ENCODE measurements around the gene TSC22D1. TPM values are rescaled to one million over a fixed set of nuclear protein-coding genes. Genes with fewer than 3 reads are reported as not detected.
A peak's percentile ranks its signal among the peaks of the same experiment; 100 is the strongest.
"Not testable (repeated sequence)": the region's sequence is repeated elsewhere in the genome, so short reads cannot be mapped to it uniquely, and the experiment has no call there.

Gene TSC22D1
- polyA plus RNA-seq, 1 donor from 2014 or later, result 4.0 TPM

DNA sequence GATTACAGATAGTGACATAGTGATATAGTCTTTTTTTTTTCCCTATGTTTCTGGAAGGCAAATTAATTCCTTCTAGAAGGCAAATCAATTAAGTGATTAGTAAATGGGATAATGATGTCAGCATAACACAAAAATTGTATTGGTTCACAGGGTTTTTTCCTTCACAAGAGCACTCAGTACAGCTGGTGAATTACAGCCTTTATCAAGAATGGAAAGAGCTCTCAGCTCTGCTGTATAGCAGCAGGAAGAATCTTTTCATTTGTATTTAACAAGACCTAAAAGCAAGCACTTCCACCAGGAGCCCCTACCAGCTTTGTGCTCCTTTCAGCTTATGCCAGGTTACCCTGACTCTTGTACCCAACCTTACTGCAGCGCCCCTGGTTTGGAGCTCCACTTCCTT is 111.7 kb downstream of the TSC22D1 start:
- no peaks in the 10 kb centered on the region for H3K27me3 Mint-ChIP-seq

GRCh38 chr13:44463759-44464158 is 112.4 kb downstream of the TSC22D1 start:
- Mint-ChIP-seq H3K4me1 (no peaks in the 10 kb centered on the region), H3K27me3 (no peaks in the 10 kb centered on the region), H3K4me3 (no peak overlapping the region), H3K9me3 (peaks cover 0 to 1% (median 0%) of the 10 kb centered on the region in 3 donors), H3K27ac (no peak overlapping the region), H3K36me3 (peaks cover 3% of the 10 kb centered on the region)

More for the DNA sequence above, 111.7 kb downstream of the TSC22D1 start:
- H3K36me3 Mint-ChIP-seq, result peaks cover 3% of the 10 kb centered on the region
- H3K4me1 Mint-ChIP-seq, result peaks cover 0 to 3% (median 0%) of the 10 kb centered on the region in 3 donors
- no peak overlapping the region for H3K4me3 Mint-ChIP-seq
- H3K27ac Mint-ChIP-seq, result no peak overlapping the region
- peaks cover 0 to 1% (median 0%) of the 10 kb centered on the region in 3 donors for H3K9me3 Mint-ChIP-seq

GRCh38 chr13:44459674-44460073 is 116.5 kb downstream of the TSC22D1 start:
- Mint-ChIP-seq H3K27me3 (no peaks in the 10 kb centered on the region), H3K27ac (no peak overlapping the region)

DNA sequence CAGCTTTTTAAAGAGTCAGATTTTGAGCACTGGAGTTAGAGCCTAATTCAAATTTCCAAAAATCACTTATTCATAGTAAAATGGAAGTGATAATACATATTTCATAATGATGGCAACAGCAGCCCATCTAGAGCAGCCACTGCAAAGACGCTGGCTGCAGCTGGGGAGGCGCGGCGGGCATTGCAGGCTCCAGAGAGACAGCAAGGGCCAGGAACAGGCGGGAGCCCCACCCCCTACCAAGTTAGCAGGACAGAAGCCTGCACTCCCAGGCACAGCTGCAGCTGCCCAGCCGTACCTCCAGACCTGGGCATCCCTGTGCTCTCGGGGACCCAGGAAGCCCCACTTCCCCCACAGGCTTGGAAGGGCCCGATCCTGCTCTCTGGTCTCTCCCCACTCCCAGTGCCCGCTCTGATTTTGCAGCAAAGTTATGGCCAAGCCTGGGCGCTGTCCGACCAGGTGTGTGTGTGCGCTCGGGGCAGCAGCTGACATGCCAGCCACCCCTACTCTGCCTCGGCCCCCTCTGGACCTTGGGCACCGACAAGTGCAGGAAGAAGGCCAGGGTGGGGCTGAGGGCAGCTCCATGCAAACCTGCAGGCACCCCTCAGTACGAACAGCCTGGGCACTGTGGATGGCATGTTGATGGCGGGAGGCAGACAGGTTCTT is 117.7 kb downstream of the TSC22D1 start:
- H3K4me1 Mint-ChIP-seq, result peaks cover 0 to 4% (median 0%) of the 10 kb centered on the region in 3 donors
- H3K36me3 Mint-ChIP-seq, result peaks cover 2% of the 10 kb centered on the region
- H3K9me3 Mint-ChIP-seq, result peaks cover 0 to 4% (median 0%) of the 10 kb centered on the region in 3 donors
- H3K27ac Mint-ChIP-seq, result no peak overlapping the region
- H3K4me3 Mint-ChIP-seq, result no peak overlapping the region
- no peaks in the 10 kb centered on the region for H3K27me3 Mint-ChIP-seq

More at GRCh38 chr13:44459674-44460073, 116.5 kb downstream of the TSC22D1 start:
- Mint-ChIP-seq H3K4me1 (peaks cover 0 to 4% (median 0%) of the 10 kb centered on the region in 3 donors), H3K4me3 (no peak overlapping the region), H3K9me3 (peaks cover 0 to 4% (median 0%) of the 10 kb centered on the region in 3 donors), H3K36me3 (peaks cover 5% of the 10 kb centered on the region)

GRCh38 chr13:44456212-44456611 is 119.9 kb downstream of the TSC22D1 start:
- H3K9me3 Mint-ChIP-seq, H3K27ac Mint-ChIP-seq, H3K36me3 Mint-ChIP-seq, H3K4me3 Mint-ChIP-seq, H3K27me3 Mint-ChIP-seq, H3K4me1 Mint-ChIP-seq: not testable (repeated sequence)

DNA sequence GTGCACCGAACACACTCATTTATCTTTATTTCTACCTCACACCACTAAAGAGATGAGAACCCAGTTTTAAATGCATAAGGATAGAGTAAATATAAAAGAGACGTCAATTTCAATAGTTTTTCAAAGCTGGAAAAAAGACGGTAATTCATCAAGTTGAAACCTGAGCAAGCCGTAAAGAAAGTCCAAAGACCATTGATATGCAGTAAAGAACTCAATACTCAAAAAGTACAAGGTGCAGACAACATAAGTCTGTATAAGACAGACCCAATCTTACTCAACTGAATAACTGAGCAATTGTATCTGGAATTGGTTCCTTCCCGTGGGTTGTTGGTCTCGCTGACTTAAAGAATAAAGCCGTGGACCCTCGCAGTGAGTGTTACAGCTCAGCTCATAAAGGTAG is 120.4 kb downstream of the TSC22D1 start:
- peaks cover 0 to 4% (median 0%) of the 10 kb centered on the region in 3 donors for H3K4me1 Mint-ChIP-seq
- H3K4me3 Mint-ChIP-seq, result no peak overlapping the region
- peaks cover 0 to 4% (median 0%) of the 10 kb centered on the region in 3 donors for H3K9me3 Mint-ChIP-seq
- H3K27me3 Mint-ChIP-seq, result no peaks in the 10 kb centered on the region
- peaks cover 2% of the 10 kb centered on the region for H3K36me3 Mint-ChIP-seq
- H3K27ac Mint-ChIP-seq, result no peak overlapping the region

DNA sequence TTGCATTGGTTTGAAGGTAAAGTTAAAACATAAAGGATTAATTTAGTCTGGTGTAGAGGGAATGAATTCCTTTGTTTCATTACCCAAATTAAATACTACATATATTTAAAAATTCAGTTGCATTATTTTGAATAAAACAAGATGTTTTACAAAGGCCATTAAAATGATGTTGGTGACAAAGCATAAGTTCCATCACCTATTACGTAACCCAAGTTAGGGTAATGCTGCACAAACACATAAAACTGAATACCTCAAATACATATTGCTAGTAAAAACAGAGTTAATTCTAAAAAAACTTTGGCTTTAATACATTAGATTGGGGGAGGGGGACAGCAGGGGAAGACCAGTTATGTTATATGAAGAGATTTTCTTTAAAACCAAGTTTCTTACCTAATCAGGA is 122.2 kb downstream of the TSC22D1 start:
- Mint-ChIP-seq H3K4me3 (no peak overlapping the region), H3K4me1 (peaks cover 0 to 4% (median 0%) of the 10 kb centered on the region in 3 donors), H3K27me3 (no peaks in the 10 kb centered on the region), H3K36me3 (peaks cover 4% of the 10 kb centered on the region), H3K9me3 (peaks cover 0 to 3% (median 0%) of the 10 kb centered on the region in 3 donors), H3K27ac (peak overlapping the region in 1 of 3 donors; percentile 36)

DNA sequence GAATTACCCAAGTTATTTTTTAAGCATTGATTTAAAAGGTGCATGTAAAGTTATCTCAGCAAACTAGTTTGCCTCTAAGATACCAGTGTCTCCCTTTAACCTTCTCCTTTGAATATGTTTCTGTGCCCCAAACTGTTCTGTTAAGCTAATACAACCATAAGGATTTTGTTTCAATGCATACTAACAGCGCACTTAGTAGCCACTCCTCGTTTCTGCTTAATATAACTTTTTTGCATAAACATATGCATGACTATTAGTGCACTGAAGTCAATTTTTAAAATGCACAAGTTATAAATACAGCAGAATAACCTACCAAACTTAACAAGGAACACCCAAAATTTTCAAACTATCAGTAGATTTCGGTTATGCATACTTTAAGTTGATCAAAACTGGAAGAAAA is 123.1 kb downstream of the TSC22D1 start:
- Mint-ChIP-seq H3K27ac (no peak overlapping the region), H3K36me3 (peaks cover 4% of the 10 kb centered on the region), H3K27me3 (no peaks in the 10 kb centered on the region), H3K4me1 (peaks cover 0 to 3% (median 0%) of the 10 kb centered on the region in 3 donors), H3K4me3 (no peak overlapping the region), H3K9me3 (peaks cover 0 to 3% (median 0%) of the 10 kb centered on the region in 3 donors)

GRCh38 chr13:44452418-44452817 is 123.7 kb downstream of the TSC22D1 start:
- peaks cover 0 to 3% (median 0%) of the 10 kb centered on the region in 3 donors for H3K9me3 Mint-ChIP-seq
- no peaks in the 10 kb centered on the region for H3K27me3 Mint-ChIP-seq
- no peaks in the 10 kb centered on the region for H3K4me1 Mint-ChIP-seq
- H3K36me3 Mint-ChIP-seq, result peaks cover 4% of the 10 kb centered on the region
- H3K4me3 Mint-ChIP-seq, result no peak overlapping the region
- no peak overlapping the region for H3K27ac Mint-ChIP-seq

DNA sequence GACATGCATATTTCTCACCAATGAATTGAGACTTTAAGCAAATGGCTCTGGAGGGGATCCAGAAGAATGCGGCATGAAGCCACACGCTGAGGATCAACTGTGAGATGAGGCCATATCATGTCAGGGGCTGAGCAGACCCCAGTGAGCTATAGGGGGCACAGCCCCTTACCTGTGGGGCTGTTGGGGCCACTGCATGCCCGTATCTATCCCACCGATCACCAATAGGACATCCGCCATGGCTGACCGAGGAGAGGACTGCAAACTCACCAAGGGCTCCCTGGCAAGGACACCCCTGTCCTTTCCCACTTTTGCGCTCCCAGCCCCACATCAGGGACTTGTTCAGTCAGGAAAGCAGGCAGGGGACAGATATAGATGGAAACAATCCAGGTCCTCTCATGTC is 124.5 kb downstream of the TSC22D1 start:
- Mint-ChIP-seq H3K27me3 (no peaks in the 10 kb centered on the region), H3K4me1 (no peaks in the 10 kb centered on the region), H3K27ac (no peak overlapping the region), H3K9me3 (peaks cover 0 to 3% (median 0%) of the 10 kb centered on the region in 3 donors), H3K36me3 (peaks cover 4% of the 10 kb centered on the region), H3K4me3 (no peak overlapping the region)

DNA sequence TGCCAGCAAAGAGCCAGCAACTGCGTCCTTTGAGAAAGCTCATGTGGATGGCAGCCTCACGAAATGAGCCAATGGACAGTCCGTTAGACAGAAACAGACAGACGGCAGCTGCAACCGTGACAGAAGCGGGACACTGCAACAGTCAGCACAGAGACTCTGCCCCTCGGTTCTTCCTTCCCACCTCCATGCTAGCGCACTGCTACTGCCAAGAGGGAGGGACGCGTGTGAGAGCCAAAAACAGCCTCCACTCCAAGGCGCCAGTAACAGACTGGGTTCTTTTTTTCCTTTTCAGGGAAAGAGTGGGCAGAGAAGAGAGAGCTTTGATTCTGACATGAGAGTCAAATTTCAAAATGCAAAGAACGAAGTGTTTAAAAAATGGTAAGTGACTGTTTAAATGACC is 125.0 kb downstream of the TSC22D1 start:
- Mint-ChIP-seq H3K36me3 (peaks cover 4% of the 10 kb centered on the region), H3K4me3 (no peak overlapping the region), H3K27ac (no peak overlapping the region)

GRCh38 chr13:44449999-44450821 is 125.9 kb downstream of the TSC22D1 start:
- no peaks in the 10 kb centered on the region for H3K9me3 Mint-ChIP-seq
- H3K27ac Mint-ChIP-seq, result no peak overlapping the region

More for the DNA sequence above, 125.0 kb downstream of the TSC22D1 start:
- Mint-ChIP-seq H3K27me3 (no peaks in the 10 kb centered on the region), H3K9me3 (no peaks in the 10 kb centered on the region), H3K4me1 (peaks cover 0 to 2% (median 0%) of the 10 kb centered on the region in 3 donors)

DNA sequence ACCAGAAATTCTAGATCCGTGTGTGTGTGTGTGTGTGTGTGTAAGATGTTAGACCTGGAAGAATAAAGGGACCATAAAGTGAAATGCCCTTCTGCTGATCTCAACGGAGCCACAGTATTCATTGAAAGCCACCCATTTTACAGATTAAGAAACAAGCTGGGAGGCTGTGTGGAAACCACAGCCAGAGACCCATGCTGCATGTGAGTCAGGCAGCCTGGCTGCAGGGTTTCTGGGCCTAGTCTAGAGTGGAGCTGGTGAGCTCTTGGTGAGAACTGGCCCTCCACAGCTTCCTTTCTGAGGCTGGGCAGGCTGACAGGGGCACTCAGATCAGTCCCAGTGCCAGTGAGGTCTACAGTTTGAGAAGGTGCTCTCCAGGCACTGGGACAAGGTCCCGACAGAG is 127.3 kb downstream of the TSC22D1 start:
- H3K4me1 Mint-ChIP-seq, result peaks cover 0 to 6% (median 0%) of the 10 kb centered on the region in 3 donors
- no peak overlapping the region for H3K4me3 Mint-ChIP-seq
- no peaks in the 10 kb centered on the region for H3K9me3 Mint-ChIP-seq
- H3K27me3 Mint-ChIP-seq, result no peaks in the 10 kb centered on the region
- no peak overlapping the region for H3K27ac Mint-ChIP-seq
- H3K36me3 Mint-ChIP-seq, result peaks cover 2% of the 10 kb centered on the region

More at GRCh38 chr13:44449999-44450821, 125.9 kb downstream of the TSC22D1 start:
- no peaks in the 10 kb centered on the region for H3K27me3 Mint-ChIP-seq
- H3K4me1 Mint-ChIP-seq, result peaks cover 0 to 6% (median 0%) of the 10 kb centered on the region in 3 donors
- peaks cover 4% of the 10 kb centered on the region for H3K36me3 Mint-ChIP-seq
- H3K4me3 Mint-ChIP-seq, result no peak overlapping the region

DNA sequence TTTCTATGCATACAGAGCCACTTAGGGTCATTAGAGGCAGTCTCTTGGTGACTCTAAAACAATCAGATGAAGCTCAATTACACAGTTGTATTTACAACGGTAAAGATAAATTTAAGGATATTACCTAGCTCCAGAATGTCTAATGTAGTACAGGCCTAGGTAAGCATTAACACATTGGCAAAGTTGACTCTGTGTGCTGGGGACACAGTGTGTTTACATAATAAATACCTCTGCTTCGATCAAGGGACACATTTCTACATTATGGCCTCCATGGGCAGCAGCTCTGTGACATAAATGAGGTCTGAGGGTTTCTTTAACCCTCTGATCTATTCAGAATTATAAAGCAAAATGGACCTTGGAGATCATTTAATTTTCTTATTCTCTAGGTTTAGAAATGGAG is 127.8 kb downstream of the TSC22D1 start:
- Mint-ChIP-seq H3K4me1 (peaks cover 0 to 6% (median 0%) of the 10 kb centered on the region in 3 donors), H3K36me3 (peaks cover 2% of the 10 kb centered on the region), H3K9me3 (no peaks in the 10 kb centered on the region), H3K4me3 (no peak overlapping the region), H3K27me3 (no peaks in the 10 kb centered on the region), H3K27ac (no peak overlapping the region)

GRCh38 chr13:44447783-44448321 is 128.3 kb downstream of the TSC22D1 start:
- peaks cover 2% of the 10 kb centered on the region for H3K36me3 Mint-ChIP-seq
- no peaks in the 10 kb centered on the region for H3K9me3 Mint-ChIP-seq
- peaks cover 0 to 6% (median 0%) of the 10 kb centered on the region in 3 donors for H3K4me1 Mint-ChIP-seq
- no peaks in the 10 kb centered on the region for H3K27me3 Mint-ChIP-seq
- H3K27ac Mint-ChIP-seq, result no peak overlapping the region
- H3K4me3 Mint-ChIP-seq, result no peak overlapping the region

All from IgD-negative memory B cell (primary cell).